SH-SY5Y (cell line): ENCODE results near the gene GARRE1.

ENCODE experiments used
- GATA2 ChIP-seq: IDR thresholded peaks from 2 replicates; pipeline ENCODE4 v1.6.1; 2011; ENCODE audit warnings: mild to moderate bottlenecking, low read depth, low read length
- GATA3 ChIP-seq: IDR thresholded peaks from 2 replicates; pipeline ENCODE4 v1.6.1; 2011; ENCODE audit warnings: low read depth, mild to moderate bottlenecking, low read length, moderate library complexity

The GARRE1 gene

GRCh38 chr19:34273121-34273520, 18.8 kb downstream of the GARRE1 start:
- no peak for TF ChIP-seq GATA3

- no peak for TF ChIP-seq GATA3
Measured at GRCh38 chr19:34274284-34274826, 20.0 kb downstream of the GARRE1 start.

GRCh38 chr19:34274827-34275625, 20.7 kb downstream of the GARRE1 start:
- TF ChIP-seq GATA3, result no peak
- TF ChIP-seq GATA2, result no peak

GRCh38 chr19:34275705-34276104, 21.4 kb downstream of the GARRE1 start:
- TF ChIP-seq GATA2 (no peak), GATA3 (no peak)

GRCh38 chr19:34276614-34277013, 22.3 kb downstream of the GARRE1 start:
- TF ChIP-seq GATA2, result no peak
- no peak for TF ChIP-seq GATA3

GRCh38 chr19:34277244-34277643, 22.9 kb downstream of the GARRE1 start:
- TF ChIP-seq GATA2 (no peak), GATA3 (no peak)

GRCh38 chr19:34278783-34279182, 24.4 kb downstream of the GARRE1 start:
- TF ChIP-seq GATA2 (no peak), GATA3 (no peak)

- TF ChIP-seq GATA2, result no peak
- TF ChIP-seq GATA3, result no peak
Measured at GRCh38 chr19:34282611-34283519, 28.5 kb downstream of the GARRE1 start.

GRCh38 chr19:34284505-34284904, 30.2 kb downstream of the GARRE1 start:
- no peak for TF ChIP-seq GATA3

GRCh38 chr19:34287662-34288140, 33.3 kb downstream of the GARRE1 start:
- no peak for TF ChIP-seq GATA3
- TF ChIP-seq GATA2, result no peak

- TF ChIP-seq GATA3 (no peak), GATA2 (no peak)
Measured at GRCh38 chr19:34288381-34288780, 34.0 kb downstream of the GARRE1 start.

- TF ChIP-seq GATA3 (no peak), GATA2 (no peak)
Measured at GRCh38 chr19:34291235-34291634, 36.9 kb downstream of the GARRE1 start.

GRCh38 chr19:34295103-34295502, 40.7 kb downstream of the GARRE1 start:
- no peak for TF ChIP-seq GATA2
- TF ChIP-seq GATA3, result no peak

- no peak for TF ChIP-seq GATA3
- TF ChIP-seq GATA2, result no peak
Measured at GRCh38 chr19:34298891-34299520, 44.7 kb downstream of the GARRE1 start.
